Activated naive CD8-positive, alpha-beta T cell (primary cell): ENCODE measurements around the gene TDRKH.

Source experiments
- H3K27ac Mint-ChIP-seq: one replicate; pipeline ENCODE4 v1.8.0; 2021; ENCODE audit warnings: mixed read lengths
- H3K27me3 Mint-ChIP-seq: one replicate; pipeline ENCODE4 v1.8.0; 2021; ENCODE audit warnings: mixed read lengths
- H3K36me3 Mint-ChIP-seq: one replicate; pipeline ENCODE4 v1.8.0; 2021; ENCODE audit warnings: mixed read lengths
- H3K4me1 Mint-ChIP-seq: one replicate; pipeline ENCODE4 v1.8.0; 2021; ENCODE audit warnings: low read depth, mixed read lengths
- H3K4me3 Mint-ChIP-seq: one replicate; pipeline ENCODE4 v1.8.0; 2021; ENCODE audit warnings: mild to moderate bottlenecking, mixed read lengths
- H3K9me3 Mint-ChIP-seq: one replicate; pipeline ENCODE4 v1.8.0; 2021; ENCODE audit warnings: low read depth, mixed read lengths

The TDRKH gene

DNA sequence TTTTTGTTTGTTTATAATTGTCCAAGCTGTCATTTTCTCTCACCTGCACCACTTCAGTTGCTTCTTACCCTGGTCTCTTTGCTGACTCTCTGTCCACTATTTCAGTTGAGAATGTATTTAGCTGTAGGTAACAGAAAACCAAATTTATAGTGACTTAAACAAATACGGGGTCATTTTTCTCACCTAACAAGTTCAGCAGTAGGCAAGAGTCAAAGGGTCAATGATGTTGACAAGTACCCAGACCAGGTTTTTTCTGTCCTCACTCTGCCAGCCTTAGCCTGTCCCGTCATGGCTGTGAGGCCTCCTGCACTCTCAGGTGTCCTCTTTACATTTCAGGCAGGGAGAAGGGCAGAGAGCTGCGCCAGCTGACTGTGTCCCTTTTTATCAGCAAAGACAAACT, 57.2 kb downstream of the TDRKH start:
- Mint-ChIP-seq H3K9me3 (peaks cover 6% of the 10 kb centered on the region), H3K27ac (no peak overlapping the region), H3K4me1 (no peaks in the 10 kb centered on the region), H3K36me3 (peaks cover 2% of the 10 kb centered on the region), H3K27me3 (peaks cover 18% of the 10 kb centered on the region), H3K4me3 (no peak overlapping the region)

DNA sequence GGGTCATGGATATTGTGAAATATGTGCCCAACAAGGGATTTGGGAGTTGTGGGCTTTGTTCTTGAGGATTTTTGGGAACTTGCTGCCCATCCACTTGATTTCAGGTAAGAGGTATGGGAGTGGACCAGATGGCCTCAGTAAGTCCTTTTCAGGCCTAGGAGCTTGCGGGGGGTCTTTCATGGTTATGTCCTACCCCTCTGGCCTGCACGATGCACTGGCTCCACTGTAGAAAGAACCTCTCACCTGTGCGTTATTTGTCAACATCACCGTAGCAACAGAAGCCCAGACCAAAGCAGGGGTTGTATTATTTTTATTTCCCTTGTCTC, 60.4 kb downstream of the TDRKH start:
- H3K27me3 Mint-ChIP-seq, result peaks cover 35% of the 10 kb centered on the region
- H3K4me3 Mint-ChIP-seq, result no peak overlapping the region
- no peak overlapping the region for H3K27ac Mint-ChIP-seq
- no peaks in the 10 kb centered on the region for H3K4me1 Mint-ChIP-seq
- no peaks in the 10 kb centered on the region for H3K36me3 Mint-ChIP-seq
- H3K9me3 Mint-ChIP-seq, result no peaks in the 10 kb centered on the region

DNA sequence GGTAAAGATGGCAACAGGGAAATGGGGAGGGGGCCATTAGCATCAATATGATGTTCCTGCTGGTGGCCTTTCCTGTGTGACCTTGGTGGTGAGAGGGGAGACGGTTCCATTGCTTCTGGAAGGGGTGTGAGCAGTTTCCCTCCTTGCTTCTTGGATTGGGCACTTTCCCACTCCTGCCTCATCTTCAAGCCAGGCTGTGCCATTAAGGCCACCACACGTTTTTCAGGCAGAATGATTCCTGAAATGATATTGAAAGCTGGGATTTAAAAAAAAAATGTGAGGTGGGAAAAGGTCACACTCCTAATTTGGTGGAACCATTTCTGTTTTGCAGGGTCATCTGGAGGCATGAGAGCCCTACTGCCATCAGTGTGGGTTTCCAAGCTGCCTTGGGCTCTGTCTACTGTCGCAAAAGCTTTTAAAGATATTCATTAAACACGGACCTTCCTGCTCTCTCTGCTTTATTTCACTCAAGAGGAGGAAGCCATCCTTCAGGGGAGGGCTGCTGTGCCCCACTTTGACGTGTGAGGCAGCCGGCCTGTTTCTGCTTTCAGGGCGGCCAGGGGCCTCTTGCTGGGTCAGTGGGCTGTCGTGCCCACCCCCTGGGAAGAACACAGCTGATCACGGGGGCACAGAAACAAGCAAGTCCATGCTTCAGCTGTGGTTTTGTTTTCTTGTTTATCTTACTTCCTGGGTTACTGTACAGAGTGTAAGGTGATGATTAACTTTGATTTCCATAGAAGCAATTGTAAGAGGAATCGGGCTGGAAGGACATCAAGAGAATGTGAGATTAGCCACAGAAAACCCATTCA, 60.9 kb downstream of the TDRKH start:
- Mint-ChIP-seq H3K4me1 (no peaks in the 10 kb centered on the region), H3K36me3 (no peaks in the 10 kb centered on the region), H3K4me3 (no peak overlapping the region), H3K27ac (no peak overlapping the region), H3K9me3 (no peaks in the 10 kb centered on the region), H3K27me3 (peaks cover 35% of the 10 kb centered on the region)

DNA sequence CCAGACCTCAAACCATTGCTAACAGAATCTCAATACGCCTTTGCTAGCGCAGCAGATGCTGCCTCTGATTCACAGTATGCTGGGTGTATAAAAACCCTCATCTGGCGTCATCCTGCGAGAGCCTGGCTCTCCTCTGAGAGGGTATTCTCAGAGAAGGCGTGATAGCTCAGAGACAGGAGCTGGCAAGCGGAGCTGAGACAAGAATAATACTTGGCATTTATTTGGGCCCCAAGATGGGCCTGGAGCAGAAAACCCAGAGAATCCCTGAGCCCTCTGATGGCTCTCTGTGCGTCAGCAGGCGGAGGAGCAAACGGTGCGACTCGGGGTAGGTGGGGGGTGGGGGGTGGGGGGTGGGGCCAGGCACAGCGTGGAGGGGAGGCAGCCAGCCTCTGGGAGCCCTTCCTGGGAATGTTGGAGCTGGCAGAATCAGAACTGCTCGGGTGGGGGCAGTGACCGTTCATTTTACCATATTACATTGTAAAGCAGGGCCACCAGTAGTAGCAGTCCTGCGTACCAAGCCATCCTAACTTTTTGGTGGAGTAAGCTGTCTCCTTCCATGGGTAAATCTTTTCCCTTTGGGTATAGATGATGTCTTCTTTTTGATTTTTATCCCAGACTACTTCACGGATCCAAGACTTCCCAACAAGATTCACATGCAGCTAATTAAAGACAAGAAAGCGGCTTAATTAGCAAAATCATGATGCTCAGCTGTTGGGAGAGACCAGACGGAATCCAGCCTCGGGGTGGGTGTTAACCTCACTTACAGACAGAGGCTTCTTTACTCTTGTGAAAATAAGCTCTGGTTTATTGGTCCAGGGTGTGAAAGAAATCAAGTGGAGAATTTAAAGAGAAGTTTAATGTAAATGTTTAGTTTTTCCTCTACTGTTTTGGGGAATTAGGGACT, 61.9 kb downstream of the TDRKH start:
- H3K27ac Mint-ChIP-seq, result no peak overlapping the region
- H3K4me1 Mint-ChIP-seq, result no peaks in the 10 kb centered on the region
- no peaks in the 10 kb centered on the region for H3K9me3 Mint-ChIP-seq
- peaks cover 41% of the 10 kb centered on the region for H3K27me3 Mint-ChIP-seq
- H3K36me3 Mint-ChIP-seq, result no peaks in the 10 kb centered on the region
- H3K4me3 Mint-ChIP-seq, result no peak overlapping the region

GRCh38 chr1:151723726-151724370, 66.5 kb downstream of the TDRKH start:
- Mint-ChIP-seq H3K36me3 (no peaks in the 10 kb centered on the region), H3K4me3 (no peak overlapping the region), H3K27ac (no peak overlapping the region), H3K9me3 (no peaks in the 10 kb centered on the region), H3K4me1 (peaks cover 19% of the 10 kb centered on the region), H3K27me3 (peaks cover 36% of the 10 kb centered on the region)
